KOPT-K1 (cell line): ENCODE results near the gene NEK6.

Source experiments
- H3K27ac ChIP-seq: fragments of 200-600 bp; sonication (generic); 2 replicates; pipeline ENCODE4 v1.5.1; 2016; ENCODE audit warnings: antibody characterized with exemption, mild to moderate bottlenecking, low read depth, low read length; ENCODE audit not compliant: poor library complexity, severe bottlenecking
- H3K36me3 ChIP-seq: fragments of 200-600 bp; sonication (generic); 2 replicates; pipeline ENCODE4 v1.5.1; 2017; ENCODE audit warnings: antibody characterized with exemption, mild to moderate bottlenecking, low read length, moderate library complexity; ENCODE audit not compliant: insufficient read depth
- H3K9me3 ChIP-seq: fragments of 200-600 bp; sonication (generic); 2 replicates; pipeline ENCODE4 v1.5.1; 2017; ENCODE audit warnings: antibody characterized with exemption, low read length, mild to moderate bottlenecking; ENCODE audit not compliant: insufficient read depth, poor library complexity, severe bottlenecking

Gene NEK6

GRCh38 chr9:124337562-124337961 is 79.8 kb downstream of the NEK6 start:
- Histone ChIP-seq H3K9me3 (peaks cover 17% of the 10 kb centered on the region), H3K36me3 (no peaks in the 10 kb centered on the region), H3K27ac (no peak overlapping the region)

GRCh38 chr9:124339603-124340146 is 81.9 kb downstream of the NEK6 start:
- Histone ChIP-seq H3K36me3 (no peaks in the 10 kb centered on the region), H3K27ac (no peak overlapping the region), H3K9me3 (peaks cover 17% of the 10 kb centered on the region)

GRCh38 chr9:124340219-124341069 is 82.7 kb downstream of the NEK6 start:
- H3K27ac ChIP-seq, result no peak overlapping the region

GRCh38 chr9:124341455-124342170 is 83.9 kb downstream of the NEK6 start:
- Histone ChIP-seq H3K9me3 (peaks cover 17% of the 10 kb centered on the region), H3K27ac (no peak overlapping the region), H3K36me3 (no peaks in the 10 kb centered on the region)

More at GRCh38 chr9:124340219-124341069, 82.7 kb downstream of the NEK6 start:
- Histone ChIP-seq H3K36me3 (no peaks in the 10 kb centered on the region), H3K9me3 (peaks cover 17% of the 10 kb centered on the region)

GRCh38 chr9:124342402-124342775 is 84.6 kb downstream of the NEK6 start:
- Histone ChIP-seq H3K36me3 (no peaks in the 10 kb centered on the region), H3K27ac (no peak overlapping the region), H3K9me3 (peaks cover 12% of the 10 kb centered on the region)

GRCh38 chr9:124342776-124343485 is 85.2 kb downstream of the NEK6 start:
- no peak overlapping the region for H3K27ac ChIP-seq
- H3K36me3 ChIP-seq, result peaks cover 2% of the 10 kb centered on the region; the same call in 1 of the 2 replicates
- H3K9me3 ChIP-seq, result peaks cover 7% of the 10 kb centered on the region

GRCh38 chr9:124343533-124344290 is 86.0 kb downstream of the NEK6 start:
- no peak overlapping the region for H3K27ac ChIP-seq
- peaks cover under 1% of the 10 kb centered on the region for H3K9me3 ChIP-seq
- H3K36me3 ChIP-seq, result peaks cover 9% of the 10 kb centered on the region; the same call in 1 of the 2 replicates

- H3K27ac ChIP-seq, result no peak overlapping the region
- H3K36me3 ChIP-seq, result peaks cover 14% of the 10 kb centered on the region; the same call in 1 of the 2 replicates
- no peaks in the 10 kb centered on the region for H3K9me3 ChIP-seq
These were observed 86.7 kb downstream of the NEK6 start for GRCh38 chr9:124344291-124345050.

- H3K9me3 ChIP-seq, result no peaks in the 10 kb centered on the region
- peaks cover 20% of the 10 kb centered on the region for H3K36me3 ChIP-seq
- no peak overlapping the region for H3K27ac ChIP-seq
These were observed 87.3 kb downstream of the NEK6 start for GRCh38 chr9:124345063-124345462.

GRCh38 chr9:124345751-124346281 is 88.1 kb downstream of the NEK6 start:
- Histone ChIP-seq H3K36me3 (peaks cover 27% of the 10 kb centered on the region), H3K27ac (no peak overlapping the region), H3K9me3 (no peaks in the 10 kb centered on the region)

GRCh38 chr9:124346347-124347163 is 88.8 kb downstream of the NEK6 start:
- Histone ChIP-seq H3K27ac (no peak overlapping the region), H3K36me3 (peaks cover 34% of the 10 kb centered on the region)

GRCh38 chr9:124347206-124347967 is 89.6 kb downstream of the NEK6 start:
- Histone ChIP-seq H3K36me3 (peaks cover 43% of the 10 kb centered on the region), H3K9me3 (no peaks in the 10 kb centered on the region), H3K27ac (no peak overlapping the region)

More at GRCh38 chr9:124346347-124347163, 88.8 kb downstream of the NEK6 start:
- H3K9me3 ChIP-seq, result no peaks in the 10 kb centered on the region
